Motor neuron (in vitro differentiated cells): Measurements from ENCODE around the gene SPATA31D3. TPM values are rescaled to one million over a fixed set of nuclear protein-coding genes. Genes with fewer than 3 reads are reported as not detected.
A peak's percentile ranks its signal among the peaks of the same experiment; 100 is the strongest.
"Not testable (repeated sequence)": the region's sequence is repeated elsewhere in the genome, so short reads cannot be mapped to it uniquely, and the experiment has no call there.

ENCODE experiments used
- ATAC-seq, 8 experiments: fragments of 200-7000 bp; cut with Tn5 transposase; replicated peaks in 6 of 8; 2 replicates each; pipeline ENCODE4 v1.8.0; 2021; ENCODE audit warnings: mild to moderate bottlenecking in 8 of 8, moderate library complexity in 8 of 8
- H3K27ac ChIP-seq, 2 donors: fragments of 250-450 bp; sonication (Bioruptor Pico); 2 replicates each; pipeline ENCODE4 v1.9.0; 2021; ENCODE audit warnings: antibody characterized with exemption in 2 of 2, mild to moderate bottlenecking in 2 of 2, moderate library complexity in 1 of 2
- H3K4me1 ChIP-seq, 2 donors: fragments of 250-450 bp; sonication (Bioruptor Pico); replicated peaks in 1 of 2; 2 replicates each; pipeline ENCODE4 v1.6.1; 2021; ENCODE audit warnings: antibody characterized with exemption in 2 of 2, mild to moderate bottlenecking in 2 of 2, moderate library complexity in 1 of 2
- H3K4me3 ChIP-seq, 5 donors: fragments of 250-450 bp; sonication (Bioruptor Pico); 2 replicates each; pipeline ENCODE4 v1.9.0; 2021; ENCODE audit warnings: antibody characterized with exemption in 5 of 5, mild to moderate bottlenecking in 5 of 5, moderate library complexity in 4 of 5
- WGBS, 10 experiments: fragments of 450-650 bp; shearing (Covaris generic); methylation state at CpG; one replicate each; pipeline ENCODE4 v1.0.0; 2022; 5-methylcytosine and 5-hydroxymethylcytosine counted together
- in situ Hi-C, 9 experiments: fragments of 400-800 bp; cut with MboI; loops; one replicate each; pipeline ENCODE4 v1.15.0; 2021; ENCODE audit warnings: low sequenced_read_pairs in 9 of 9, low pct_unique_long_range_greater_than_20kb in 2 of 9; ENCODE audit not compliant: unreplicated experiment in 9 of 9
- total RNA-seq, 8 experiments: library from RNA; unstranded; fragments of 300-600 nt; gene quantifications; 2 replicates each; pipeline versions ENCODE4 v1.2.3 to v1.2.4, GENCODE V29; 2022

Gene SPATA31D3
- total RNA-seq, result under 1 TPM in 3 of 8 experiments, not detected in 5; 0.04 to 0.90 (median 0.31) TPM

DNA sequence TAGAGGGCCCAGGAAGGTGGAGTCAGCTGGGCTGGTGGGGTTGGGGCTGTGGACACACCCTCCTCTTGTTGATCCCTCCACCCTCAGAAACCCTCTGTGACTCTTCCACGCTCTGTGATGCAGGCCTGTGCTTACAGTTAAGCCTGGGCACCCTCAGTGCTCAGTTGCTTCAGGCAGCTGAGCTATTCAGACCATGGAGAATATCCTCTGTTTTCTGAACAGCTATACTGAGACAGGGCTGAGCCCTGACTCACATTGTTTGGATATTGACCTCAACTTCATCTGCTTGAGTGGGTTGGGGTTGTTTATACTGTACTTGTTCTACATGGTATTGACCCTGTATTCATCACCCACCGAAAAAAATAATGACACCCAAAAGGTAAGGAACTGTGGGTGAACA, at the start of gene SPATA31D3:
Gene SPATA31D3 (plus strand): TSS at position 108 of the 400 bp plus-strand sequence. CDS start 86 bp downstream, at position 194.
- ATAC-seq, in situ Hi-C loops, H3K4me1 ChIP-seq, H3K4me3 ChIP-seq, H3K27ac ChIP-seq: not testable (repeated sequence)
- no CpG with 5 or more reads among the region's 2 CpGs for WGBS, 10 experiments

DNA sequence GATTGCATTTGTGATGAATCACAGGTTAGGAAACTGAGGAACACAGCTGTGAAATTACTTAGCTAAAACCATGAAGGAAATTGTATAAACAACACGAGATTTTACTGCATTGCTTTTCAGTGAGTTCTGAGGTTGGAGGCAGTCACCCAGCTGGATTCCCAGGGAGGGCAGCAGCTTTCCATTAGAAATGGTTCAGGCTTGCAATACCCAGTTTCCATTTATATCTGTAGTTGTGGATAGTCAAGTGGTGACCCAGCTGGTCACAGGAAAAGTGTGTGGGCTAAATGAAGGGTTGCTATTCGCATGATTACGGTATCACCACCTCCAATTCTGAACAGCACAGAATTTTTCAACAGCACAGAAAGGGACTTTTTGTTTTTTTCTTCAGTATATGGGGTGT, 49.4 kb upstream of the SPATA31D3 start:
- no peak overlapping the region for H3K27ac ChIP-seq

DNA sequence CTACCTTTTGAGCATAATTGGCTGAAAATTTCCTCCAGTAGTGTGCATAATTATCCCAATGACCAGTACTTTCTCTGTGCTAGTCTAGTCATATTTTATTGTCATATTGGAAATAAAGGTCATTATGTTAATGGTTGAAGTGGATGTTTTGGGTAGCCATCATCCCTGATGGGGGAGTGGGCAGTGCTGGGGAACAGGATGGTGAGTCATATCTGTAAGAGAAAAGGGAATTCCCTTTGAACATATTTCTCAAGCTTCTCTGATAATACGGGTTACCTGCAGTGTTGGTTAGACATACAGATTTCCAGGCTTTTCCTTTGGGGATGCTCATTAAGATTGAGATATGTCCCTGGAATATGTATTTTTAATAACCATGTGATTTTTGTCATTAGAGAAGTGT, 48.4 kb upstream of the SPATA31D3 start:
- Histone ChIP-seq H3K4me1 (no peaks in the 10 kb centered on the region), H3K27ac (no peak overlapping the region), H3K4me3 (no peak overlapping the region)
- ATAC-seq, result no peak
- in situ Hi-C loops, result no loop called here
- 60 to 100% (median 89%) methylated on average over 1 of the region's 1 CpG; no CpG with 5 or more reads in 6 of the 10 experiments for WGBS, 10 experiments

More for the DNA sequence above, 49.4 kb upstream of the SPATA31D3 start:
- no peaks in the 10 kb centered on the region for H3K4me1 ChIP-seq
- 65 to 100% (median 89%) methylated on average over 1 to 3 of the region's 3 CpGs; no CpG with 5 or more reads in 5 of the 10 experiments for WGBS, 10 experiments
- no peak overlapping the region for H3K4me3 ChIP-seq
- no peak for ATAC-seq
- in situ Hi-C loops, result no loop called here

DNA sequence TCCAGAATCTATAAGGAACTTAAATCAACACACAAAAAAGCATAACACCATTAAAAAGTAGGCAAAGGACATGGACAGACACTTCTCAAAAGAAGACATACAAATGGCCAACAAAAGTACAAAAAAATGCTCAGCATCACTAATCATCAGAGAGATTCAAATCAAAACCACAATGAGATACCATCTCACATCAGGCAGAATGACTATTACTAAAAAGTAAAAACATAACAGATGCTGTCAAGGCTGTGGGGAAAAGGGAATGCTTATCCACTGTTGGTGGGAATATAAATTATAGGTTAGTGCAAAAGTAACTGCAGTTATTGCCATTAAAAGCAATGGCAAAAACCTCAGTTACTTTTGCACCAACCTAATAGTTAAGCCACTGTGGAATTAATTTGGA, 47.2 kb upstream of the SPATA31D3 start:
- Histone ChIP-seq H3K27ac (no peak overlapping the region), H3K4me3 (no peak overlapping the region), H3K4me1 (peaks cover 0 to 3% of the 10 kb centered on the region in 2 donors)
- no peak for ATAC-seq
- in situ Hi-C loops, result no loop called here

DNA sequence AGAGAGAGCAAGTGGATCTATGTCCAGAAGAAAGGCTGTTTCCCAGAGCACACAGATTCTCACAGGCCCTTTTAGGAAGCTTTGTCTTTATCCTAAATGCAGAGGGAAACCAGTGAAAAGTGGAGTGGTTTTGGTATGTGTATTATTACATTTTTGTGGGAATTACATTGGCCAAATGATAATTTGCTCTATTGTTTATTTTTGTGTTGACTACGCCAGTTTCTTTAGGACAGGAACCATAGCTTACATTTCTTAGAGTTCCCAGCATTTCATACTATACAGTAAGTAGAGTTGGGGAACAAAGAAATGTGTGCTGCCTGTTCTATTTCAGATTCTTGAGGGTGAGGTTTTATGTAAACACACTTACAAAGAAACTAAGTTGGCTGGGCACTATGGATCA, 44.4 kb upstream of the SPATA31D3 start:
- WGBS, 10 experiments, result 57 to 100% (median 100%) methylated on average over 1 of the region's 1 CpG; no CpG with 5 or more reads in 3 of the 10 experiments
- Histone ChIP-seq H3K4me1 (peaks cover 0 to 3% of the 10 kb centered on the region in 2 donors), H3K4me3 (no peak overlapping the region), H3K27ac (no peak overlapping the region)
- in situ Hi-C loops, result no loop called here
- no peak for ATAC-seq

DNA sequence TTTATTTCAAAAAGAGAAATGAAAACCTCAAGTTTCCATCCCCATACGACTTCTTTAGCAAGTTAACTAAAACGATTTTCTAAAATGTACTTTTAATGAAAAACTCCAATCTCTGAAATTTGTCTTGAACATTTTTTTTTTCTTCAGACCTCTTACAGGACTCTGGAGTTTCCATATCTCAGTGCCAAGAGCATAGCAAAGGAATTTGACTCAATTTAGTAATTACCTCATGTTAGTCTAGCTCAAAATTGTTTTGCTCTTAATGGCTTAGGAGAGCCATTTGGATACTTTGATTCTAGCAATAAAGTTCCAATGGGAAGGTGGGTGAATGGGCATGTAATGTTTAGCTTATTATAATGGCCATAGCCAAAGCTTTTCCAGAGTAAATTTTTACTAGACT, 41.1 kb upstream of the SPATA31D3 start:
- 0 to 92% (median 70%) methylated on average over 2 of the region's 2 CpGs for WGBS, 10 experiments

DNA sequence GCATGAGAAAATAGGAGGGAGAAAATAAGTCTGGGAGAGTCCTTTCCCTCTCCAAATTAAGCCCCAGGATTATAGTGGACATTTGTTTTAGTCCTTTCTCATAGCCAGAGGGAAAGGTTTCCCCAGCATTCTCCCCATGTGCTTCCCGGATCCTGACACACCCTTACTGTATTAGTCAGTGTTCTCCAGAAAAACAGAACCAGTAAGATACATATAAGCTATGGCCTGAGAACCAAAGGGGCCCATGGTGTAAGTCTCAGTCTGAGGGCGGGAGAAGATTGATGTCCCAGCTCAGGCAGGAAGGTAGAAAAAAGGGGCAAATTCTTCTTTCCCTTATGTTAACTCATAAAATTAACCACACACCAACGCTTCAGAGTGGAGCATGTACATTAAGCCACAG, 40.7 kb upstream of the SPATA31D3 start:
- peak in 3 of 8 experiments; percentile 26 to 99 (median 99) for ATAC-seq
- H3K27ac ChIP-seq, result no peak overlapping the region
- H3K4me3 ChIP-seq, result no peak overlapping the region
- H3K4me1 ChIP-seq, result peaks cover 4 to 11% of the 10 kb centered on the region in 2 donors
- WGBS, 10 experiments, result 25 to 100% (median 100%) methylated on average over 1 to 3 of the region's 3 CpGs; no CpG with 5 or more reads in 3 of the 10 experiments
- in situ Hi-C loops, result no loop called here

More for the DNA sequence above, 41.1 kb upstream of the SPATA31D3 start:
- in situ Hi-C loops, result no loop called here
- Histone ChIP-seq H3K27ac (no peak overlapping the region), H3K4me1 (peaks cover 4 to 11% of the 10 kb centered on the region in 2 donors), H3K4me3 (no peak overlapping the region)
- ATAC-seq, result peak in 2 of 8 experiments; percentile 49 to 50

DNA sequence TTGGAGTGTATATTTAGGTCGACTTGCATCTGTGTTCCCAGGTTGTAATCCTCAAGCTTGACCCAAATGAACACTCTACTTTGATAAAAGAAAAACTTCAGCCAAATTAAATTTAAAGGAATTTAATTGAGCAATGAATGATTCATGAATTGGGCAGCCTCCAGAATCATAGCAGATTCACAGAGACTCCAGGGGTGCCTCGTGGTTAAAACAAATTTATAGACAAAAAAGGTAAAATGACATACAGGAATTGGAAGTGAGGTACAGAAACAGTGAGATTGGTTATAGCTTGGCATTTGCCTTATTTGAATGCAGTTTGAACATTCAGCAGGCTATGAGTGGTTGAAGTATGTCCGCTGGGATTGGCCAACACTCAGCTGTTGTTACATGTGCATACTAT, 36.6 kb upstream of the SPATA31D3 start:
- no peak for ATAC-seq
- 33 to 89% (median 78%) methylated on average over 1 to 3 of the region's 3 CpGs; no CpG with 5 or more reads in 2 of the 10 experiments for WGBS, 10 experiments

DNA sequence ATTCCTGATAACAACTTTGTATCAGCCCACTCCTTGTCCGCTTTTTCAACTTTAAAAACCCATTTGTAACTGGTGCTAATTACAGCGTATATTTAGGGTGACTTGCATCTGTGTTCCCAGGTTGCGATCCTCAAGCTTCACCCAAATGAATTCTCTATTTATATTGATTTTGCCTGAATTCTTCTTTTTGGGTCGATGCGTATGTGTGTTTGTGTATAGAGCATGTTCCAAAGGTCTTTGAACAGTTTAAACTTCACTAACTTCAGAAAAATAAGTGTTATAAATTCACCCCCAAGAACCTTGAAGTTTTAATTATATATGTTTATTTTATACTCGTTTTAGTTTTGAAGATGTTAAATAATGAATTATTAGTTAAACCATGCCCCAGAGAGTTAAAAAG, 31.2 kb upstream of the SPATA31D3 start:
- Histone ChIP-seq H3K4me1 (no peaks in the 10 kb centered on the region), H3K27ac (no peak overlapping the region), H3K4me3 (no peak overlapping the region)
- in situ Hi-C loops, result no loop called here
- 72 to 95% (median 84%) methylated on average over 2 to 6 of the region's 6 CpGs for WGBS, 10 experiments
- no peak for ATAC-seq

More for the DNA sequence above, 36.6 kb upstream of the SPATA31D3 start:
- H3K27ac ChIP-seq, result no peak overlapping the region
- in situ Hi-C loops, result no loop called here
- H3K4me3 ChIP-seq, result no peak overlapping the region
- peaks cover 4 to 9% of the 10 kb centered on the region in 2 donors for H3K4me1 ChIP-seq

DNA sequence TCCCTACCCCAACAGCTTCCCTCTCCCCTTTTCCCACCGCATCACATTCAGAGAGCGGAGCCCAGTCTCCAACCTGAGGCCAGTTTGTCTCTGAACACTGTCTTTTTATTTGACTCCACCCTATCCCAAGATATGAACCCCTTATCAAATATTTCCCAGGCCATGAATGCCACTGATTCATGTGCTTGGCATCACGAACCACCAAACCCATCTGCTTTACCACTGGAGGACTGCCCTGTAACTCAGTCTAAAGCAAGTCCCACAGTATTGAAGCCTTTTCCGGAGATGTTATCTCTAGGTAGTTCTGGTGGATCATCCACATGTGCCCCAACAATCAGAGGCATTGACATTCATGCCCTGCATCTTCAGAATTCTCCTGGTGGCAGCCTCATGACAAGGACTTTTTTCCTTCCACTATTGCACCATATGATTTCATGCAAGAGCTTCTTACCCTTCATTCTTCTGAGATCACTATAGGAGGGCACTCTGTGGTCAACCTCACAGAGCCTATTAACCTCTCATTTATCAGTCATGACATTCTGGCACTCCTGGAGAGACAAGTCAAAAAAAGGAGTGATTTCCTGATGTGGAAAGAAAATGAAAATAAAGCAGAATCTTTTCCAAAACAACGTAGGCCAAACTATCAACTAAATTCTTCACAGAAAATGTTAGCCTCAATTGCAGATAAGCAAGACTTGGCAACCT, 27.3 kb upstream of the SPATA31D3 start:
- in situ Hi-C loops, result no loop called here
- WGBS, 10 experiments, result 18 to 100% (median 89%) methylated on average over 1 to 5 of the region's 5 CpGs; no CpG with 5 or more reads in 1 of the 10 experiments
- ATAC-seq, result no peak

DNA sequence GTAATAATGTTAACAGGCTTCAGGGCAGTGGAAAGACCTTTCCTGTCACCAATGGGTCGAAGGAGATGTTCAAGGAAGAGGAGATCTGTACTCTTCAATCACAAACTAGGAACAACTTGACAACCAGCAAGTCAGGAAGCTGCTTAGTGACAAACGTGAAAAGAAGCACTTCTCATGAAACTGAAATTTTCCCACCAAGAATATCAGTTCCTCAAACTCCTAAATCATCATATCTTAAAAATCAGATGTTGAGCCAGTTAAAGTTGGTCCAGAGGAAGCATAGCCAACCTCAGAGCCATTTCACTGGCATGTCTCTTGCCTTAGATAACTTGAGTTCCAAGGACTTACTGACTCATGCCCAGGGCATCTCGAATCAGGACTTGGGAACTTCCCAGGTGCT, 24.8 kb upstream of the SPATA31D3 start:
- no CpG with 5 or more reads among the region's 3 CpGs for WGBS, 10 experiments
- in situ Hi-C loops, H3K27ac ChIP-seq, H3K4me3 ChIP-seq, H3K4me1 ChIP-seq, ATAC-seq: not testable (repeated sequence)

More for the DNA sequence above, 27.3 kb upstream of the SPATA31D3 start:
- Histone ChIP-seq H3K4me3 (no peak overlapping the region), H3K4me1 (no peaks in the 10 kb centered on the region), H3K27ac (no peak overlapping the region)

DNA sequence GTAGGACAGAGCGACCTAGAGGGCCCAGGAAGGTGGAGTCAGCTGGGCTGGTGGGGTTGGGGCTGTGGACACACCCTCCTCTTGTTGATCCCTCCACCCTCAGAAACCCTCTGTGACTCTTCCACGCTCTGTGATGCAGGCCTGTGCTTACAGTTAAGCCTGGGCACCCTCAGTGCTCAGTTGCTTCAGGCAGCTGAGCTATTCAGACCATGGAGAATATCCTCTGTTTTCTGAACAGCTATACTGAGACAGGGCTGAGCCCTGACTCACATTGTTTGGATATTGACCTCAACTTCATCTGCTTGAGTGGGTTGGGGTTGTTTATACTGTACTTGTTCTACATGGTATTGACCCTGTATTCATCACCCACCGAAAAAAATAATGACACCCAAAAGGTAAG, 15.0 kb upstream of the SPATA31D3 start, which contains the start of gene SPATA31D4:
Gene SPATA31D4 (plus strand): TSS at position 124 of the 400 bp plus-strand sequence. CDS start 86 bp downstream, at position 210.
- in situ Hi-C loops, ATAC-seq: not testable (repeated sequence)

DNA sequence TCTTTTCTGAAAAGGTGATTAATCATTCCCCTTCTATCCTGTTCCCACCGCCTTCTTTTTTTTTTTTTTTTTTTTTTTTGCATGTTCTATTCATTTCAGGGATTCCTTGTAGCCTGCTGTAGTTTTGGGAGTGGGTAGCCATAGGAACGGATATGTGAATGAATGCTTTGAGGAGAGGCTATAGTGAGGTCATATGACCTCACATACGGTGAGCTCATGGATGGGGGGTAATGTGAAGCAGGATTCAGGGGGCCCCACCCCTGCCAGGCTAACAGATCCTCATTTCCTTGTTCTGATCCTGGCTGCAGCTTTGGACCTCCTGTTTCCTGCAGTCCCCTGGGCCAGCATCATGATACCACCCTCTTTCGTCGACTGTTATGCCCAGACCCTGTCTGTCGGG, 13.2 kb upstream of the SPATA31D3 start:
- WGBS, 10 experiments, result no CpG with 5 or more reads among the region's 6 CpGs
- peak in 7 of 8 experiments; percentile 81 to 96 (median 83) for ATAC-seq
- H3K4me1 ChIP-seq, H3K27ac ChIP-seq, H3K4me3 ChIP-seq, in situ Hi-C loops: not testable (repeated sequence)

More for the DNA sequence above, 15.0 kb upstream of the SPATA31D3 start, which contains the start of gene SPATA31D4:
- not testable (repeated sequence) for H3K27ac ChIP-seq, H3K4me1 ChIP-seq, H3K4me3 ChIP-seq
- no CpG with 5 or more reads among the region's 3 CpGs for WGBS, 10 experiments

DNA sequence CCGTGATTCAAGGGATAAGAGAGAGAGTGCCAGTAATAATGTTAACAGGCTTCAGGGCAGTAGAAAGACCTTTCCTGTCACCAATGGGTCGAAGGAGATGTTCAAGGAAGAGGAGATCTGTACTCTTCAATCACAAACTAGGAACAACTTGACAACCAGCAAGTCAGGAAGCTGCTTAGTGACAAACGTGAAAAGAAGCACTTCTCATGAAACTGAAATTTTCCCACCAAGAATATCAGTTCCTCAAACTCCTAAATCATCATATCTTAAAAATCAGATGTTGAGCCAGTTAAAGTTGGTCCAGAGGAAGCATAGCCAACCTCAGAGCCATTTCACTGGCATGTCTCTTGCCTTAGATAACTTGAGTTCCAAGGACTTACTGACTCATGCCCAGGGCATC, 9.8 kb upstream of the SPATA31D3 start:
- H3K27ac ChIP-seq, in situ Hi-C loops: not testable (repeated sequence)
- no CpG with 5 or more reads among the region's 3 CpGs for WGBS, 10 experiments

More for the DNA sequence above, 9.8 kb upstream of the SPATA31D3 start:
- not testable (repeated sequence) for ATAC-seq, H3K4me1 ChIP-seq, H3K4me3 ChIP-seq
